ENCODE results near the gene GNG7.
A peak's percentile ranks its signal among the peaks of the same experiment; 100 is the strongest.
"Not testable (repeated sequence)": the region's sequence is repeated elsewhere in the genome, so short reads cannot be mapped to it uniquely, and the experiment has no call there.

The GNG7 gene

GRCh38 chr19:2507109-2507508 lies 195.4 kb downstream of the GNG7 start:
- peak; percentile 40 for DNase-seq

- DNase-seq, result not testable (repeated sequence)
These were observed 195.8 kb downstream of the GNG7 start for GRCh38 chr19:2506656-2507055.

- DNase-seq, result peak; percentile 94
These were observed 198.9 kb downstream of the GNG7 start for GRCh38 chr19:2503521-2504109.

- peak; percentile 40 for DNase-seq
These were observed 201.6 kb downstream of the GNG7 start for GRCh38 chr19:2500841-2501261.

GRCh38 chr19:2500156-2500555 lies 202.3 kb downstream of the GNG7 start:
- no peak for DNase-seq

GRCh38 chr19:2497186-2497585 lies 205.3 kb downstream of the GNG7 start:
- DNase-seq, result no peak

- DNase-seq, result peak; percentile 63
These were observed 206.7 kb downstream of the GNG7 start for GRCh38 chr19:2495651-2496316.

GRCh38 chr19:2495130-2495641 lies 207.3 kb downstream of the GNG7 start:
- peak; percentile 85 for DNase-seq

- peak; percentile 92 for DNase-seq
These were observed 207.9 kb downstream of the GNG7 start for GRCh38 chr19:2494447-2495129.

- peak; percentile 84 for DNase-seq
These were observed 208.4 kb downstream of the GNG7 start for GRCh38 chr19:2494084-2494446.

GRCh38 chr19:2493448-2493847 lies 209.0 kb downstream of the GNG7 start:
- not testable (repeated sequence) for DNase-seq

GRCh38 chr19:2492870-2493269 lies 209.6 kb downstream of the GNG7 start:
- DNase-seq, result peak; percentile 44

GRCh38 chr19:2491130-2491801 lies 211.2 kb downstream of the GNG7 start:
- DNase-seq, result peak; percentile 97

GRCh38 chr19:2490659-2491058 lies 211.8 kb downstream of the GNG7 start:
- no peak for DNase-seq

- DNase-seq, result peak; percentile 83
These were observed 213.4 kb downstream of the GNG7 start for GRCh38 chr19:2488942-2489731.

GRCh38 chr19:2488405-2488941 lies 214.0 kb downstream of the GNG7 start:
- DNase-seq, result peak; percentile 33

- DNase-seq, result peak; percentile 47
These were observed 214.7 kb downstream of the GNG7 start for GRCh38 chr19:2487842-2488241.

GRCh38 chr19:2487090-2487489 lies 215.4 kb downstream of the GNG7 start:
- no peak for DNase-seq

- DNase-seq, result no peak
These were observed 217.1 kb downstream of the GNG7 start for GRCh38 chr19:2485428-2485827.

GRCh38 chr19:2484178-2484937 lies 218.1 kb downstream of the GNG7 start:
- no peak for DNase-seq

- DNase-seq, result no peak
These were observed 218.9 kb downstream of the GNG7 start for GRCh38 chr19:2483484-2484151.

Measured in fibroblast of skin of scalp (primary cell).